ENCODE measurements around the gene DSTYK. TPM values are rescaled to one million over a fixed set of nuclear protein-coding genes. Genes with fewer than 3 reads are reported as not detected.

DSTYK gene
- total RNA-seq, 1 experiment from 2014 or later = 8.4 TPM

DNA sequence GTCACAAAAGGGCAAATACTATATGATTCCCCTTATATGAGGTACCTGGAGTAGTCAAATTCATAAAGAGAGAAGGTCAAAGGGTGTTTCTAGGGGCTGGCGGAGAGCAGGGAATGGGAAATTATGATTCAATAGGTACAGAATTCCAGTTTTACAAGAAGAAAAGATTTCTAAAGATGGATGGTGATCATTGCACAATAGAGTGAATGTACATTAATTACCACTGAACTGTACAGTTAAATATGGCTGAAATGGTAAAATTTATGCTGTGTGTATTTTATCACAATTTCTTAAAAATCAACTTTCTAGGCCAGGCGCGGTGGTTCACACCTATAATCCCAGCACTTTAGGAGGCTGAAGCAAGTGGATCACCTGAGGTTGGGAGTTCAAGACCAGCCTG, 109.1 kb downstream of the DSTYK start:
- POLR2A ChIA-PET (ENCODE audit: unreplicated experiment) = no interaction called here
- Histone ChIP-seq H3K9me3 (ENCODE audit: low read length) (no peaks in the 10 kb centered on the region), H3K4me2 (ENCODE audit: low read length) (no peak overlapping the region), H3F3A (ENCODE audit: low read length, unreplicated experiment) (no peaks in the 10 kb centered on the region), H3K4me3 (ENCODE audit: low read length) (no peak overlapping the region), H3K4me1 (ENCODE audit: insufficient read depth, low read length) (no peaks in the 10 kb centered on the region), H4K20me1 (ENCODE audit: low read length) (no peaks in the 10 kb centered on the region), H3K79me2 (ENCODE audit: low read length) (0 out of 2 replicates have a peak, but pooled peaks cover 4% of the 10 kb centered on the region), H2AFZ (ENCODE audit: low read length) (no peak overlapping the region), H3K9me2 (replicated peaks; ENCODE audit: low read length) (no peaks in the 10 kb centered on the region), H3K36me3 (ENCODE audit: low read depth, low read length) (peaks cover 82% of the 10 kb centered on the region), H3K27me3 (ENCODE audit: low read length) (no peaks in the 10 kb centered on the region), H3K9ac (ENCODE audit: low read length) (no peak overlapping the region), H3K27ac (ENCODE audit: low read length) (no peak overlapping the region)
- CTCF ChIA-PET = no interaction called here
- DNase-seq (no peak), ATAC-seq (no peak)
- intact Hi-C loops (cut with micrococcal nuclease) = no loop called here
- TF ChIP-seq EZH2 (IDR thresholded peaks at IDR 0.05; ENCODE audit: low read length, unreplicated experiment) (no peak), EZH2phosphoT487 (IDR thresholded peaks at IDR 0.05; ENCODE audit: borderline replicate concordance, low read length) (no peak)
- TF ChIP-seq, protein P1, sequence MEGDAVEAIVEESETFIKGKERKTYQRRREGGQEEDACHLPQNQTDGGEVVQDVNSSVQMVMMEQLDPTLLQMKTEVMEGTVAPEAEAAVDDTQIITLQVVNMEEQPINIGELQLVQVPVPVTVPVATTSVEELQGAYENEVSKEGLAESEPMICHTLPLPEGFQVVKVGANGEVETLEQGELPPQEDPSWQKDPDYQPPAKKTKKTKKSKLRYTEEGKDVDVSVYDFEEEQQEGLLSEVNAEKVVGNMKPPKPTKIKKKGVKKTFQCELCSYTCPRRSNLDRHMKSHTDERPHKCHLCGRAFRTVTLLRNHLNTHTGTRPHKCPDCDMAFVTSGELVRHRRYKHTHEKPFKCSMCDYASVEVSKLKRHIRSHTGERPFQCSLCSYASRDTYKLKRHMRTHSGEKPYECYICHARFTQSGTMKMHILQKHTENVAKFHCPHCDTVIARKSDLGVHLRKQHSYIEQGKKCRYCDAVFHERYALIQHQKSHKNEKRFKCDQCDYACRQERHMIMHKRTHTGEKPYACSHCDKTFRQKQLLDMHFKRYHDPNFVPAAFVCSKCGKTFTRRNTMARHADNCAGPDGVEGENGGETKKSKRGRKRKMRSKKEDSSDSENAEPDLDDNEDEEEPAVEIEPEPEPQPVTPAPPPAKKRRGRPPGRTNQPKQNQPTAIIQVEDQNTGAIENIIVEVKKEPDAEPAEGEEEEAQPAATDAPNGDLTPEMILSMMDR (conservative IDR thresholded peaks at IDR 0.05; ENCODE audit: low read depth, low read length) = no peak
- BruUV-seq (replicated peaks) = no TSS peak

DNA sequence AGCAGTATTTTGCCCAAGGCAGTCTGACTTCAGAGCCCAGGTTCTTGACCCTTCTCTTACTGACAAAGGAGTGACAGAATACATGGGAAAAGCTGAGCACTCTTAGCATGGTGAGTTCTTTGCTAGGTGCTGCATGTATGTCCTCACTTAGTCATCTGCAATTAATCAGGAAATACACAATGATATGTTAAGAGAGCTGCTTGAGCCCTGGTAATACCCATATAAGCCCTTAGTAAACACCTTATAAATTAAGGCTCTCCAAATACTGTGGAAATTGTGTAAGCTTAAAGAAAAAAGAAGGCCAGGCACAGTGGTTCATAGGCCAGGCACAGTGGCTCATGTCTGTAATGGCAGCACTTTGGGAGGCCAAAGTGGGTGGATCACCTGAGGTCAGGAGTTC, 113.3 kb downstream of the DSTYK start:
- DNase-seq (no peak), ATAC-seq (no peak)
- Histone ChIP-seq H3K9me3 (ENCODE audit: low read length) (no peaks in the 10 kb centered on the region), H3K4me3 (ENCODE audit: low read length) (no peak overlapping the region), H3K9me2 (replicated peaks; ENCODE audit: low read length) (no peaks in the 10 kb centered on the region), H3F3A (ENCODE audit: low read length, unreplicated experiment) (no peaks in the 10 kb centered on the region), H3K27ac (ENCODE audit: low read length) (no peak overlapping the region), H3K79me2 (ENCODE audit: low read length) (no peaks in the 10 kb centered on the region), H2AFZ (ENCODE audit: low read length) (no peak overlapping the region), H4K20me1 (ENCODE audit: low read length) (no peaks in the 10 kb centered on the region), H3K9ac (ENCODE audit: low read length) (no peak overlapping the region), H3K27me3 (ENCODE audit: low read length) (no peaks in the 10 kb centered on the region), H3K36me3 (ENCODE audit: low read depth, low read length) (peaks cover 83% of the 10 kb centered on the region), H3K4me1 (ENCODE audit: insufficient read depth, low read length) (no peaks in the 10 kb centered on the region), H3K4me2 (ENCODE audit: low read length) (no peak overlapping the region)
- ChIA-PET POLR2A (ENCODE audit: unreplicated experiment) (no interaction called here), CTCF (interaction anchor here (0.6 kb wide), 1 partner anchor 650 kb away, joined by 6 read pairs; no protein-coding TSS in a partner anchor)
- intact Hi-C loops (cut with micrococcal nuclease) = no loop called here
- TF ChIP-seq, protein P1 (conservative IDR thresholded peaks at IDR 0.05; ENCODE audit: low read depth, low read length) = no peak
- no peak for TF ChIP-seq EZH2 (IDR thresholded peaks at IDR 0.05; ENCODE audit: low read length, unreplicated experiment)
- no TSS peak for BruUV-seq (replicated peaks)

DNA sequence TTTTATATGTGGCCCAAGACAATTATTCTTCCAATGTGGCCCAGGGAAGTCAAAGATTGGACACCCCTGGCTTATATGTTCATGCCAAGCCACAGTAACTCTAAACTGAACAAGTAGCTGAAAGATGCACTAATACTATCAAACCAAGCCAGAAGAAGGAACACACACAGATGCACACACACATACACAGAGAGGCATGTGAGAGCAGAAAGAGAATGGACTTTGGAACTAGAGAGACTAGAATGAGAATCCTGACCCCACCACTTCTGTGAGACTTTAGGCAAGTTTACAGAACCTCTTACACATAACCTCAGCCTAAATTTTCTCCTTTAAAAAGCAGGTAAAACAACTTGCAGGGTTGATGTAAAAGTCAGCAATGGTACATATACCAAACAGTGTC, 116.1 kb downstream of the DSTYK start:
- no peaks in the 10 kb centered on the region for H4K20me1 ChIP-seq (ENCODE audit: low read length)
- H3K4me1 ChIP-seq (ENCODE audit: insufficient read depth, low read length) = no peaks in the 10 kb centered on the region
- no peak overlapping the region for H2AFZ ChIP-seq (ENCODE audit: low read length)
- peaks cover 78% of the 10 kb centered on the region for H3K36me3 ChIP-seq (ENCODE audit: low read depth, low read length)
- intact Hi-C loops (cut with micrococcal nuclease) = no loop called here
- H3K4me2 ChIP-seq (ENCODE audit: low read length) = no peak overlapping the region
- no peaks in the 10 kb centered on the region for H3K27me3 ChIP-seq (ENCODE audit: low read length)
- no peaks in the 10 kb centered on the region for H3K9me2 ChIP-seq (replicated peaks; ENCODE audit: low read length)
- BruUV-seq (replicated peaks) = no TSS peak
- no peak overlapping the region for H3K9ac ChIP-seq (ENCODE audit: low read length)
- TF ChIP-seq, protein P1 (conservative IDR thresholded peaks at IDR 0.05; ENCODE audit: low read depth, low read length) = no peak
- no peak for TF ChIP-seq EZH2phosphoT487 (IDR thresholded peaks at IDR 0.05; ENCODE audit: borderline replicate concordance, low read length)
- no peak for TF ChIP-seq EZH2 (IDR thresholded peaks at IDR 0.05; ENCODE audit: low read length, unreplicated experiment)
- DNase-seq (no peak), ATAC-seq (no peak)
- POLR2A ChIA-PET (ENCODE audit: unreplicated experiment) = interaction anchor here (0.7 kb wide), 1 partner anchor 537 kb away, joined by 3 read pairs; no protein-coding TSS in a partner anchor
- no peak overlapping the region for H3K4me3 ChIP-seq (ENCODE audit: low read length)
- H3K27ac ChIP-seq (ENCODE audit: low read length) = no peak overlapping the region
- no peaks in the 10 kb centered on the region for H3K9me3 ChIP-seq (ENCODE audit: low read length)
- CTCF ChIA-PET = interaction anchor here (1.0 kb wide), 1 partner anchor 34 kb away, joined by 3 read pairs; no protein-coding TSS in a partner anchor
- H3K79me2 ChIP-seq (ENCODE audit: low read length) = no peaks in the 10 kb centered on the region
- H3F3A ChIP-seq (ENCODE audit: low read length, unreplicated experiment) = no peaks in the 10 kb centered on the region

Other genes starting within 250 kb of the DSTYK start
- 0.07 and 0.12 TPM in 2 replicates for gene CNTN2, start 168.5 kb downstream of the DSTYK start, total RNA-seq (2014; rRNA removed)
- gene TMEM81, start 127.2 kb downstream of the DSTYK start, total RNA-seq (2014; rRNA removed) = 6.3 and 7.5 TPM in 2 replicates
- 39.5 and 41.7 TPM in 2 replicates for gene RBBP5, start 89.7 kb downstream of the DSTYK start, total RNA-seq (2014; rRNA removed)
- 8.7 and 11.3 TPM in 2 replicates for gene TMCC2, start 16.2 kb upstream of the DSTYK start, total RNA-seq (2014; rRNA removed)
- 3.8 and 4.8 TPM in 2 replicates for gene NUAK2, start 110.0 kb upstream of the DSTYK start, total RNA-seq (2014; rRNA removed)
- not detected in 2 replicates for gene KLHDC8A, start 145.2 kb upstream of the DSTYK start, total RNA-seq (2014; rRNA removed)
- 4.0 TPM in 1 of 2 replicates, not detected in the other for gene LEMD1, start 210.4 kb upstream of the DSTYK start, total RNA-seq (2014; rRNA removed)
- 1.5 and 1.6 TPM in 2 replicates for gene BLACAT1, start 244.3 kb upstream of the DSTYK start, total RNA-seq (2014; rRNA removed)

All from PC-3 (cell line).